ENCODE data around the gene FBRS. TPM values are rescaled to one million over a fixed set of nuclear protein-coding genes. Genes with fewer than 3 reads are reported as not detected.

FBRS gene
- total and polyA plus RNA-seq, 2 donors (not counting 3 experiments of a cell fraction or from before 2014, with no cell fraction given), result 15.5 to 68.6 TPM

DNA sequence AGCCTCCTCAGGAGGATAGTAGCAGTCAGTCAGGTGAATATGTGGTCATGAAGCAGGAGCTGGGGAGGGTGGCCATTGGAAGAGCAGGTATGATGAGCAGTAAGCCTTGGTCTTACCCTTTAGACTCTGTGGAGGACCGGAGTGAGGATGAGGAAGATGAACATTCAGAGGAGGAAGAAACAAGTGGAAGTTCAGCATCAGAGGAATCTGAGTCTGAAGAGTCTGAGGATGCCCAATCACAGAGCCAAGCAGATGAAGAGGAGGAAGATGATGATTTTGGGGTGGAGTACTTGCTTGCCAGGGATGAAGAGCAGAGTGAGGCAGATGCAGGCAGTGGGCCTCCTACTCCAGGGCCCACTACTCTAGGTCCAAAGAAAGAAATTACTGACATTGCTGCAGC is 53.5 kb downstream of the FBRS start:
- Histone ChIP-seq H3K4me2 (ENCODE audit: insufficient read depth, low read length) (no peak overlapping the region), H3K9ac (replicated peaks; ENCODE audit: extremely low read depth, insufficient read depth, low read length) (no peak overlapping the region), H3K27ac (ENCODE audit: insufficient read depth, low read depth, low read length) (no peak overlapping the region), H3K9me1 (replicated peaks; ENCODE audit: control insufficient read depth, extremely low read depth, insufficient read depth, low read length) (no peaks in the 10 kb centered on the region), H2AFZ (ENCODE audit: low read depth, low read length) (no peak overlapping the region), H3K4me1 (ENCODE audit: control insufficient read depth, extremely low read depth, insufficient read depth, low read length) (peaks cover 5% of the 10 kb centered on the region), H3K79me2 (ENCODE audit: control insufficient read depth, insufficient read depth, low read length) (peaks cover 18% of the 10 kb centered on the region), H3K27me3 (ENCODE audit: control insufficient read depth in 2 of 2, insufficient read depth in 2 of 2, low read length in 2 of 2) (no peaks in the 10 kb centered on the region), H3K36me3 (ENCODE audit: control insufficient read depth in 2 of 2, extremely low read depth in 1 of 2, insufficient read depth in 2 of 2, low read length in 2 of 2) (peaks cover 59 to 71% of the 10 kb centered on the region in 2 experiments), H3K4me3 (replicated peaks in 1 of 3; ENCODE audit: insufficient read depth in 1 of 3, low read depth in 1 of 3, low read length in 3 of 3) (no peak overlapping the region), H3K9me3 (replicated peaks; ENCODE audit: control insufficient read depth, insufficient read depth, low read length) (no peaks in the 10 kb centered on the region), H4K20me1 (replicated peaks; ENCODE audit: control insufficient read depth, extremely low read depth, insufficient read depth, low read length) (no peaks in the 10 kb centered on the region)
- intact Hi-C loops (cut with micrococcal nuclease), result no loop called here
- BruUV-seq (replicated peaks), result no TSS peak
- TF ChIP-seq POLR2A (IDR thresholded peaks at IDR 0.05; ENCODE audit: low read depth, low read length) (no peak), MYC (IDR thresholded peaks at IDR 0.05; ENCODE audit: low read depth, low read length) (no peak), EZH2 (IDR thresholded peaks at IDR 0.05; ENCODE audit: borderline replicate concordance, low read depth, low read length, severe bottlenecking) (no peak), FOS (IDR thresholded peaks at IDR 0.05; ENCODE audit: borderline replicate concordance, insufficient read depth, low read length) (no peak)
- TF ChIP-seq, protein P1, sequence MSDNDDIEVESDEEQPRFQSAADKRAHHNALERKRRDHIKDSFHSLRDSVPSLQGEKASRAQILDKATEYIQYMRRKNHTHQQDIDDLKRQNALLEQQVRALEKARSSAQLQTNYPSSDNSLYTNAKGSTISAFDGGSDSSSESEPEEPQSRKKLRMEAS (IDR thresholded peaks at IDR 0.05; ENCODE audit: insufficient read depth, insufficient read length), result no peak
- dilution Hi-C loops (cut with MboI; ENCODE audit: extremely low pct_ligation_motif_present, low sequenced_read_pairs), result no loop called here
- FAIRE-seq (no peak), DNase-seq (ENCODE audit: low read depth, low spot score) (no peak)
- ChIA-PET CTCF (no interaction called here), POLR2A (interaction anchor here (0.6 kb wide), 1 partner anchor 11 kb away, joined by 4 read pairs; no protein-coding TSS in a partner anchor)

DNA sequence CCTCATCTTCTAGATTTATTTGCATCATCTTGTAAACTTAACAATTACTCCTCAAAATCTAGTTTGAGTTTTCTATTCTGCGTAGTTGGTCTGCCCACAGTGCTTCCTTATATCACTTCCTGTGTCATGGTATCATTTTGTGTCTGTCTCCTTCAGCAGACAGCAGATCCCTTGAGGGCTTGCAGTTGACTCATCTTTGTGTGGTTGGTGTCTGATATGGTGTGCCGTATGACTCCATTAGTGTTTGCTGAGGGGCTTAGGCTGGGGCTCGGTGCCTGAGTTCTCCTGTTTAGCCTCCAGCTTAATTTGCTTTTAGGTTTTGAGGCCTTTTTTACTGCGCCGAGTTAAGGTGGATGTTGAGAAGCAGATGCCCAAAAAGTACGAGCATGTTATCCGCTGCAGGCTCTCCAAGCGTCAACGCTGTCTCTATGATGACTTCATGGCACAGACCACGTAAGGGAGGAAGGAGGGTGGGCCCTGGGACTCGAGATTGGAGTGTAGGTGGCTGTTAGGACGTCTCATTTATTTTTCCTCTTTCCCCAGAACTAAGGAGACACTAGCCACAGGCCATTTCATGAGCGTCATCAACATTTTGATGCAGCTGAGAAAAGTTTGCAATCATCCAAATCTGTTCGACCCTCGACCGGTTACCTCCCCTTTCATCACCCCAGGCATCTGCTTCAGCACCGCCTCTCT is 57.7 kb downstream of the FBRS start:
- DNase-seq (ENCODE audit: low read depth, low spot score), result no peak

More for the DNA sequence above, 57.7 kb downstream of the FBRS start:
- intact Hi-C loops (cut with micrococcal nuclease), result no loop called here
- Histone ChIP-seq H3K4me2 (ENCODE audit: insufficient read depth, low read length) (no peak overlapping the region), H3K4me1 (ENCODE audit: control insufficient read depth, extremely low read depth, insufficient read depth, low read length) (peaks cover 5% of the 10 kb centered on the region), H4K20me1 (replicated peaks; ENCODE audit: control insufficient read depth, extremely low read depth, insufficient read depth, low read length) (no peaks in the 10 kb centered on the region), H2AFZ (ENCODE audit: low read depth, low read length) (no peak overlapping the region), H3K79me2 (ENCODE audit: control insufficient read depth, insufficient read depth, low read length) (peaks cover 34% of the 10 kb centered on the region), H3K27me3 (ENCODE audit: control insufficient read depth in 2 of 2, insufficient read depth in 2 of 2, low read length in 2 of 2) (no peaks in the 10 kb centered on the region), H3K9ac (replicated peaks; ENCODE audit: extremely low read depth, insufficient read depth, low read length) (no peak overlapping the region), H3K27ac (ENCODE audit: insufficient read depth, low read depth, low read length) (no peak overlapping the region), H3K9me1 (replicated peaks; ENCODE audit: control insufficient read depth, extremely low read depth, insufficient read depth, low read length) (no peaks in the 10 kb centered on the region), H3K4me3 (replicated peaks in 1 of 3; ENCODE audit: insufficient read depth in 1 of 3, low read depth in 1 of 3, low read length in 3 of 3) (no peak overlapping the region), H3K9me3 (replicated peaks; ENCODE audit: control insufficient read depth, insufficient read depth, low read length) (no peaks in the 10 kb centered on the region), H3K36me3 (ENCODE audit: control insufficient read depth in 2 of 2, extremely low read depth in 1 of 2, insufficient read depth in 2 of 2, low read length in 2 of 2) (peaks cover 55% of the 10 kb centered on the region in 2 experiments)
- no peak for FAIRE-seq
- dilution Hi-C loops (cut with MboI; ENCODE audit: extremely low pct_ligation_motif_present, low sequenced_read_pairs), result no loop called here
- TF ChIP-seq FOS (IDR thresholded peaks at IDR 0.05; ENCODE audit: borderline replicate concordance, insufficient read depth, low read length), result no peak
- no peak for TF ChIP-seq POLR2A (IDR thresholded peaks at IDR 0.05; ENCODE audit: low read depth, low read length)
- no TSS peak for BruUV-seq (replicated peaks)
- CTCF ChIA-PET, result no interaction called here
- POLR2A ChIA-PET, result no interaction called here

Measured in endothelial cell of umbilical vein (primary cell).